ENCODE results near the gene PRR11.

GRCh38 chr17:59107306-59107670 lies 48.3 kb upstream of the PRR11 start:
- TF ChIP-seq POLR2A (IDR thresholded peaks at IDR 0.05) (no peak), CTCF (IDR thresholded peaks at IDR 0.05) (no peak), POLR2AphosphoS5 (IDR thresholded peaks at IDR 0.05) (no peak)

Data from prostate gland (tissue), 2 donors.